Epithelial cell of prostate (primary cell): ENCODE results near the gene ZNF77.
"Not testable (repeated sequence)": the region's sequence is repeated elsewhere in the genome, so short reads cannot be mapped to it uniquely, and the experiment has no call there.

Experiments
- DNase-seq: peaks from one replicate; pipeline ENCODE4 v3.0.0-alpha.2; 2011; ENCODE audit warnings: low read depth, low spot score
- H3K27ac ChIP-seq: fragments of 450-650 bp; 2 replicates; pipeline ENCODE4 v1.5.1; 2017; ENCODE audit warnings: mild to moderate bottlenecking

ZNF77 gene

GRCh38 chr19:2944775-2945574 is at the start of gene ZNF77:
TSS of gene ZNF77 (minus strand) at chr19:2944971. CDS start at chr19:2944840, 131 bp downstream.
- peak; percentile 97 for DNase-seq
- H3K27ac ChIP-seq, result peak within 1 kb of the TSS; percentile 59

GRCh38 chr19:2993579-2993978 is 48.8 kb upstream of the ZNF77 start:
- DNase-seq, result no peak
- no peak overlapping the region for H3K27ac ChIP-seq

- DNase-seq, result no peak
Observed at GRCh38 chr19:2992958-2993357, 48.2 kb upstream of the ZNF77 start.

GRCh38 chr19:2992333-2992732 is 47.6 kb upstream of the ZNF77 start:
- DNase-seq, H3K27ac ChIP-seq: not testable (repeated sequence)

More at GRCh38 chr19:2992958-2993357, 48.2 kb upstream of the ZNF77 start:
- no peak overlapping the region for H3K27ac ChIP-seq

GRCh38 chr19:2989236-2989946 is 44.6 kb upstream of the ZNF77 start:
- DNase-seq, result no peak
- H3K27ac ChIP-seq, result no peak overlapping the region

- no peak overlapping the region for H3K27ac ChIP-seq
- DNase-seq, result no peak
Observed at GRCh38 chr19:2988568-2988967, 43.8 kb upstream of the ZNF77 start.

- no peak overlapping the region for H3K27ac ChIP-seq
- no peak for DNase-seq
Observed at GRCh38 chr19:2987797-2988196, 43.0 kb upstream of the ZNF77 start.

- H3K27ac ChIP-seq, result no peak overlapping the region
- no peak for DNase-seq
Observed at GRCh38 chr19:2986951-2987524, 42.3 kb upstream of the ZNF77 start.

GRCh38 chr19:2984215-2984528 is 39.4 kb upstream of the ZNF77 start:
- no peak overlapping the region for H3K27ac ChIP-seq
- DNase-seq, result no peak

- no peak for DNase-seq
- H3K27ac ChIP-seq, result no peak overlapping the region
Observed at GRCh38 chr19:2983351-2984214, 38.8 kb upstream of the ZNF77 start.

GRCh38 chr19:2982983-2983350 is 38.2 kb upstream of the ZNF77 start:
- DNase-seq, result no peak
- H3K27ac ChIP-seq, result no peak overlapping the region

- H3K27ac ChIP-seq, result no peak overlapping the region
- no peak for DNase-seq
Observed at GRCh38 chr19:2982561-2982960, 37.8 kb upstream of the ZNF77 start.

- DNase-seq, result no peak
- no peak overlapping the region for H3K27ac ChIP-seq
Observed at GRCh38 chr19:2981898-2982297, 37.1 kb upstream of the ZNF77 start.

- no peak overlapping the region for H3K27ac ChIP-seq
- no peak for DNase-seq
Observed at GRCh38 chr19:2978772-2979171, 34.0 kb upstream of the ZNF77 start.

GRCh38 chr19:2978166-2978767 is 33.5 kb upstream of the ZNF77 start:
- H3K27ac ChIP-seq, result no peak overlapping the region
- no peak for DNase-seq

- no peak overlapping the region for H3K27ac ChIP-seq
- DNase-seq, result no peak
Observed at GRCh38 chr19:2977746-2978138, 33.0 kb upstream of the ZNF77 start.

- H3K27ac ChIP-seq, result no peak within 1 kb of the TSS
- DNase-seq, result peak; percentile 69
Observed at GRCh38 chr19:2977001-2977745, 32.4 kb upstream of the ZNF77 start, which contains the start of gene TLE6. TSS of gene TLE6 (plus strand) at chr19:2977564. CDS start at chr19:2978234, 670 bp downstream.

- DNase-seq, result no peak
- H3K27ac ChIP-seq, result no peak overlapping the region
Observed at GRCh38 chr19:2976609-2977000, 31.8 kb upstream of the ZNF77 start.

- no peak overlapping the region for H3K27ac ChIP-seq
- DNase-seq, result no peak
Observed at GRCh38 chr19:2974342-2975041, 29.7 kb upstream of the ZNF77 start.
